Heart left ventricle (tissue), 16 donors: ENCODE data around the gene NCR2. TPM values are rescaled to one million over a fixed set of nuclear protein-coding genes. Genes with fewer than 3 reads are reported as not detected.

Source experiments
- ATAC-seq, 4 donors: fragments of 200-7000 bp; cut with Tn5 transposase; one replicate each; pipeline ENCODE4 v1.9.1; 2020 to 2022; ENCODE audit warnings: moderate library complexity in 4 of 4, mild to moderate bottlenecking in 3 of 4, moderate number of reproducible peaks in 1 of 4
- DNase-seq, 5 donors: peaks; one replicate each; pipeline ENCODE4 v3.0.0-alpha.2; 2020
- H3K27ac ChIP-seq, 12 donors: fragments of 200-600 bp; sonication (generic) in 4 of 12; one replicate each; pipeline versions ENCODE4 v1.5.0 to v1.8.0; 2016 to 2022; ENCODE audit warnings: mild to moderate bottlenecking in 2 of 12
- H3K27me3 ChIP-seq, 9 donors: fragments of 200-600 bp; sonication (generic) in 2 of 9; one replicate each; pipeline versions ENCODE4 v1.5.1 to v1.8.0; 2016 to 2022; ENCODE audit warnings: mild to moderate bottlenecking in 3 of 9
- H3K36me3 ChIP-seq, 9 donors: fragments of 200-600 bp; sonication (generic) in 2 of 9; one replicate each; pipeline versions ENCODE4 v1.5.0 to v1.8.0; 2018 to 2022; ENCODE audit warnings: mild to moderate bottlenecking in 2 of 9
- H3K4me1 ChIP-seq, 12 donors: fragments of 200-600 bp; sonication (generic) in 4 of 12; one replicate each; pipeline versions ENCODE4 v1.5.0 to v1.8.0; 2016 to 2022; ENCODE audit warnings: mild to moderate bottlenecking in 3 of 12
- H3K4me3 ChIP-seq, 12 donors: fragments of 200-600 bp; sonication (generic) in 4 of 12; one replicate each; pipeline versions ENCODE4 v1.5.0 to v1.8.0; 2017 to 2022; ENCODE audit warnings: mild to moderate bottlenecking in 9 of 12, moderate library complexity in 4 of 12
- H3K9me3 ChIP-seq, 12 donors: fragments of 200-600 bp; sonication (generic) in 4 of 12; one replicate each; pipeline versions ENCODE4 v1.5.0 to v1.8.0; 2016 to 2022; ENCODE audit warnings: mild to moderate bottlenecking in 1 of 12
- POLR2A ChIP-seq, 2 donors: fragments of 450-650 bp; IDR thresholded peaks; one replicate each; pipeline ENCODE4 v1.6.1; 2017; ENCODE audit warnings: antibody characterized with exemption in 2 of 2, mild to moderate bottlenecking in 2 of 2, moderate library complexity in 2 of 2
- WGBS, 4 donors: extraction: QIAGEN DNeasy Blood & Tissue Kit in 2 of 4; methylation state at CpG; one replicate each; pipeline versions ENCODE4 v1.1.5 to v1.1.7; 2013 to 2018; 5-methylcytosine and 5-hydroxymethylcytosine counted together
- intact Hi-C, 10 donors: fragments of 100-400 bp; cut with DNase I; formaldehyde crosslinking; loops; one replicate each; pipeline versions ENCODE4 v1.11.1 to v1.14.2; 2022
- polyA plus RNA-seq, 2 donors: library from polyadenylated mRNA; stranded (reverse); fragments of 200-250 nt; gene quantifications; one replicate each; pipeline ENCODE4 v1.2.3, GENCODE V29; 2013
- total RNA-seq, 9 donors: library from RNA; depleted of rRNA in 2 of 9; stranded (reverse); fragments of >200 nt in 2 of 9; fragmentation: NEBNext Ultra II Directional in 3 of 9; extraction: Animal tissue kit (Norgen Biotek cat#: 25700) in 3 of 9; gene quantifications; one replicate each; pipeline versions ENCODE4 v1.1.0 to v1.2.4, GENCODE V29; 2016 to 2023
- TF ChIP-seq, protein P1 (sequence below), 12 donors: fragments of 200-600 bp; sonication (generic) in 4 of 12; IDR thresholded peaks; one replicate each; pipeline versions ENCODE4 v1.5.0 to v1.8.0; 2018 to 2022; ENCODE audit warnings: antibody characterized with exemption in 12 of 12, mild to moderate bottlenecking in 5 of 12
- donor health status: ischemic (EF 13 %, LVEDD 7.1; RV severe dilation, severe dysfunction).
- donor health status: healthy with polysubstance abuse.
- donor health status: DM: no; HTN: yes; CAD: no.
- donor health status: DM: no; HTN: no; CAD: no.
- donor health status: ischemic (EF 25% LVEDD 6.9; RV normal size, moderate dysfunction).
- donor health status: ischemic (EF 25% LVEDD 5.7; RV mildly dilated, moderate dysfunction).
- donor health status: healthy.
- donor health status: DM: yes; HTN: yes; CAD: no.
- donor health status: ischemic (EF 35%, LVEDD 5.7; RV mildly dilated, moderate dysfunction).
- donor health status: nonischemic (EF 11% LVEDD 7.7; RV severe dilation, severe dysfunction).
- donor health status: DM: yes; HTN: yes; CAD: no.
- donor health status: PGD.
- donor health status: ischemic (EF 29% LVEDD 5.4; RV normal size, mild dysfunction).
- donor health status: nonischemic (EF 23%, LVEDD 6.1; RV moderate dilation, normal function).

NCR2 gene
- total and polyA plus RNA-seq, 11 donors: not detected

- no peak for DNase-seq
- intact Hi-C loops: no loop called here
- Histone ChIP-seq H3K4me1 (no peaks in the 10 kb centered on the region), H3K27me3 (peaks cover 0 to 36% (median 15%) of the 10 kb centered on the region in 9 donors), H3K9me3 (no peaks in the 10 kb centered on the region), H3K4me3 (no peak overlapping the region), H3K27ac (no peak overlapping the region), H3K36me3 (no peaks in the 10 kb centered on the region)
- ATAC-seq: no peak
- 79 to 86% (median 83%) methylated on average over 4 of the region's 4 CpGs for WGBS, 4 donors
- TF ChIP-seq, protein P1, sequence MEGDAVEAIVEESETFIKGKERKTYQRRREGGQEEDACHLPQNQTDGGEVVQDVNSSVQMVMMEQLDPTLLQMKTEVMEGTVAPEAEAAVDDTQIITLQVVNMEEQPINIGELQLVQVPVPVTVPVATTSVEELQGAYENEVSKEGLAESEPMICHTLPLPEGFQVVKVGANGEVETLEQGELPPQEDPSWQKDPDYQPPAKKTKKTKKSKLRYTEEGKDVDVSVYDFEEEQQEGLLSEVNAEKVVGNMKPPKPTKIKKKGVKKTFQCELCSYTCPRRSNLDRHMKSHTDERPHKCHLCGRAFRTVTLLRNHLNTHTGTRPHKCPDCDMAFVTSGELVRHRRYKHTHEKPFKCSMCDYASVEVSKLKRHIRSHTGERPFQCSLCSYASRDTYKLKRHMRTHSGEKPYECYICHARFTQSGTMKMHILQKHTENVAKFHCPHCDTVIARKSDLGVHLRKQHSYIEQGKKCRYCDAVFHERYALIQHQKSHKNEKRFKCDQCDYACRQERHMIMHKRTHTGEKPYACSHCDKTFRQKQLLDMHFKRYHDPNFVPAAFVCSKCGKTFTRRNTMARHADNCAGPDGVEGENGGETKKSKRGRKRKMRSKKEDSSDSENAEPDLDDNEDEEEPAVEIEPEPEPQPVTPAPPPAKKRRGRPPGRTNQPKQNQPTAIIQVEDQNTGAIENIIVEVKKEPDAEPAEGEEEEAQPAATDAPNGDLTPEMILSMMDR (IDR thresholded peaks at IDR 0.05): no peak
- no peak for TF ChIP-seq POLR2A (IDR thresholded peaks at IDR 0.05)
These were observed 2.3 kb upstream of the NCR2 start for GRCh38 chr6:41332842-41333736.

DNA sequence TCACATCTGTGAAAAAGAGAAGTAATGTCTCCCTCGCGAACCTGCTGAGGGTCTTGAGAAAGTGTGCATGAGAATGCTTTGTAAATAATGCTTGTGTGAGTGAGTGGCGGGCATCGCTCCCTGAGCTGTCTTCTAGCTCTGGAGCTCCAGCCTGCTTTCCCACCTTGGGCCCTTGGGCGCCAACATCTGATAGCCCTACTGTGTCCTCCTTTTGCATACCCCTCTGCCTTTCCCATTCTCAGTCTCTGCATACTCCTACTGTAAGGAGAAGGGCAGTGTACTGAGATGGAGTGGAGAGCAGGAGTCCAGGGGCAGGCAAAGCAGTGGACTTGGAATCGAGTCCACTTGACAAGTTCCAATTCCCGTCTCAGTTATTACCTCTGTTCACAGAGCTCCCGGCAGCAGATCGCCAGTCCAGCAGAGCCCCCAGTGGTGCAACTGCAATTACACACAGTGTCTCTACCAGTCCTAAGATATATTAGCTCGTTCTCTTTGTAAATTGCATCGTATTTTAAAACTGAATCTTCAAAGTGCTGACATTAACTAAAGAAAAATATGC, 847 bp upstream of the NCR2 start:
- H3K9me3 ChIP-seq: no peaks in the 10 kb centered on the region
- H3K27me3 ChIP-seq: peaks cover 0 to 27% (median 7%) of the 10 kb centered on the region in 9 donors
- H3K4me1 ChIP-seq: no peaks in the 10 kb centered on the region
- no peak for TF ChIP-seq POLR2A (IDR thresholded peaks at IDR 0.05)
- TF ChIP-seq, protein P1 (IDR thresholded peaks at IDR 0.05): peak in 1 of 12 donors; percentile 5
- no peak for ATAC-seq
- H3K36me3 ChIP-seq: no peaks in the 10 kb centered on the region
- DNase-seq: no peak
- no peak overlapping the region for H3K27ac ChIP-seq
- no peak overlapping the region for H3K4me3 ChIP-seq
- WGBS, 4 donors: 67 to 77% (median 74%) methylated on average over 11 of the region's 11 CpGs
- intact Hi-C loops: no loop called here

DNA sequence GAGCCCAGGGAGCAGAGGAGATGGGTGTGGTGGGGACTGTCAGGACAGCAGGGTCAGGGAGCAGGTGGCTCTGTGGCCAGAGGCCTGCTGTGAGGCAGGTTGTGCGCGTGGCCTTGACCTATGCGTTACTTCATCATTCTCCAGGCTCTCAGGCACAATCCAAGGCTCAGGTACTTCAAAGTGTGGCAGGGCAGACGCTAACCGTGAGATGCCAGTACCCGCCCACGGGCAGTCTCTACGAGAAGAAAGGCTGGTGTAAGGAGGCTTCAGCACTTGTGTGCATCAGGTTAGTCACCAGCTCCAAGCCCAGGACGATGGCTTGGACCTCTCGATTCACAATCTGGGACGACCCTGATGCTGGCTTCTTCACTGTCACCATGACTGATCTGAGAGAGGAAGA, 535 bp downstream of the NCR2 start:
- DNase-seq (no peak), ATAC-seq (no peak)
- WGBS, 4 donors: 90 to 93% (median 91%) methylated on average over 11 of the region's 11 CpGs
- no peak overlapping the region for H3K27ac ChIP-seq
- H3K4me1 ChIP-seq: no peaks in the 10 kb centered on the region
- no peak overlapping the region for H3K4me3 ChIP-seq
- H3K36me3 ChIP-seq: no peaks in the 10 kb centered on the region
- peaks cover 0 to 21% (median 7%) of the 10 kb centered on the region in 9 donors for H3K27me3 ChIP-seq
- TF ChIP-seq, protein P1 (IDR thresholded peaks at IDR 0.05): no peak
- no peak for TF ChIP-seq POLR2A (IDR thresholded peaks at IDR 0.05)
- no peaks in the 10 kb centered on the region for H3K9me3 ChIP-seq
- intact Hi-C loops: no loop called here

GRCh38 chr6:41336824-41337223, 1.4 kb downstream of the NCR2 start:
- ATAC-seq: no peak
- no peak for TF ChIP-seq POLR2A (IDR thresholded peaks at IDR 0.05)
- TF ChIP-seq, protein P1 (IDR thresholded peaks at IDR 0.05): no peak
- WGBS, 4 donors: 66 to 79% (median 71%) methylated on average over 1 of the region's 1 CpG
- Histone ChIP-seq H3K4me1 (no peaks in the 10 kb centered on the region), H3K4me3 (no peak overlapping the region), H3K36me3 (no peaks in the 10 kb centered on the region), H3K27ac (no peak overlapping the region), H3K9me3 (no peaks in the 10 kb centered on the region), H3K27me3 (peaks cover 0 to 23% (median 5%) of the 10 kb centered on the region in 9 donors)
- no peak for DNase-seq
- intact Hi-C loops: no loop called here
